Measurements from ENCODE around the gene EPN3.

Gene EPN3

GRCh38 chr17:50560931-50561745, 28.6 kb downstream of the EPN3 start:
- in situ Hi-C loops (cut with MboI; ENCODE audit: low pct_unique_long_range_greater_than_20kb, low sequenced_read_pairs): no loop called here
- DNase-seq: no peak

GRCh38 chr17:50561746-50562141, 29.2 kb downstream of the EPN3 start:
- no peak for DNase-seq
- in situ Hi-C loops (cut with MboI; ENCODE audit: low pct_unique_long_range_greater_than_20kb, low sequenced_read_pairs): no loop called here

- in situ Hi-C loops (cut with MboI; ENCODE audit: low pct_unique_long_range_greater_than_20kb, low sequenced_read_pairs): no loop called here
- no peak for DNase-seq
Observed at GRCh38 chr17:50562242-50563091, 29.9 kb downstream of the EPN3 start.

- no peak for DNase-seq
- in situ Hi-C loops (cut with MboI; ENCODE audit: low pct_unique_long_range_greater_than_20kb, low sequenced_read_pairs): no loop called here
Observed at GRCh38 chr17:50563092-50563511, 30.6 kb downstream of the EPN3 start.

- in situ Hi-C loops (cut with MboI; ENCODE audit: low pct_unique_long_range_greater_than_20kb, low sequenced_read_pairs): no loop called here
- no peak for DNase-seq
Observed at GRCh38 chr17:50564916-50565315, 32.4 kb downstream of the EPN3 start.

- DNase-seq: no peak
- in situ Hi-C loops (cut with MboI; ENCODE audit: low pct_unique_long_range_greater_than_20kb, low sequenced_read_pairs): no loop called here
Observed at GRCh38 chr17:50565402-50566350, 33.1 kb downstream of the EPN3 start.

- DNase-seq: no peak
- in situ Hi-C loops (cut with MboI; ENCODE audit: low pct_unique_long_range_greater_than_20kb, low sequenced_read_pairs): no loop called here
Observed at GRCh38 chr17:50566886-50567285, 34.4 kb downstream of the EPN3 start.

GRCh38 chr17:50568659-50569058, 36.1 kb downstream of the EPN3 start:
- no peak for DNase-seq
- in situ Hi-C loops (cut with MboI; ENCODE audit: low pct_unique_long_range_greater_than_20kb, low sequenced_read_pairs): no loop called here

- DNase-seq: no peak
- in situ Hi-C loops (cut with MboI; ENCODE audit: low pct_unique_long_range_greater_than_20kb, low sequenced_read_pairs): no loop called here
Observed at GRCh38 chr17:50569592-50569991, 37.1 kb downstream of the EPN3 start.

- in situ Hi-C loops (cut with MboI; ENCODE audit: low pct_unique_long_range_greater_than_20kb, low sequenced_read_pairs): no loop called here
- DNase-seq: no peak
Observed at GRCh38 chr17:50570032-50570431, 37.5 kb downstream of the EPN3 start.

- in situ Hi-C loops (cut with MboI; ENCODE audit: low pct_unique_long_range_greater_than_20kb, low sequenced_read_pairs): no loop called here
- DNase-seq: no peak
Observed at GRCh38 chr17:50570528-50570927, 38.0 kb downstream of the EPN3 start.

GRCh38 chr17:50571681-50572080, 39.1 kb downstream of the EPN3 start:
- in situ Hi-C loops (cut with MboI; ENCODE audit: low pct_unique_long_range_greater_than_20kb, low sequenced_read_pairs): no loop called here
- DNase-seq: no peak

GRCh38 chr17:50572541-50572940, 40.0 kb downstream of the EPN3 start:
- in situ Hi-C loops (cut with MboI; ENCODE audit: low pct_unique_long_range_greater_than_20kb, low sequenced_read_pairs): no loop called here
- DNase-seq: no peak

- no peak for DNase-seq
- in situ Hi-C loops (cut with MboI; ENCODE audit: low pct_unique_long_range_greater_than_20kb, low sequenced_read_pairs): no loop called here
Observed at GRCh38 chr17:50573866-50574611, 41.5 kb downstream of the EPN3 start.

GRCh38 chr17:50575581-50576210, 43.2 kb downstream of the EPN3 start:
- no peak for DNase-seq
- in situ Hi-C loops (cut with MboI; ENCODE audit: low pct_unique_long_range_greater_than_20kb, low sequenced_read_pairs): no loop called here

- no peak for DNase-seq
- in situ Hi-C loops (cut with MboI; ENCODE audit: low pct_unique_long_range_greater_than_20kb, low sequenced_read_pairs): no loop called here
Observed at GRCh38 chr17:50576864-50577263, 44.3 kb downstream of the EPN3 start.

- in situ Hi-C loops (cut with MboI; ENCODE audit: low pct_unique_long_range_greater_than_20kb, low sequenced_read_pairs): no loop called here
- no peak for DNase-seq
Observed at GRCh38 chr17:50577451-50577954, 45.0 kb downstream of the EPN3 start.

- in situ Hi-C loops (cut with MboI; ENCODE audit: low pct_unique_long_range_greater_than_20kb, low sequenced_read_pairs): no loop called here
- DNase-seq: no peak
Observed at GRCh38 chr17:50578173-50578572, 45.6 kb downstream of the EPN3 start.
